ENCODE measurements around the gene RTN4R.

DNA sequence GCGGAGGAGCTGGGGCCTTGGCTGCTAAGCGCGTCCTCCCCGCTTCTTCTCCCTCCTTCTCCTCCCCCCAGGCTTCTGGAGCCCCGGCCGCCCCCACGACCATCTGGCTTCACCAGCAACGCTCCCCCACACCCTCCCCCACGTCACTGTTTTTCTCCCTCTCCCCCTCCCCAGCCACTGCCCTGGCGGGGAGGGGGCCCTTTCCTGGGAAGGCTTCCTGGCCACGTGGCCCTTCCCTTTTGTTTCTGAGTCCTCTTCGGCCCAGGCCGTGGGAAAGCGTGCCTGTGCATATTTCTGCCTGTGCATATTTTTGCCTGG, 27.7 kb downstream of the RTN4R start:
- TF ChIP-seq SP1 (IDR thresholded peaks at IDR 0.05), result no peak
- TF ChIP-seq TARDBP (IDR thresholded peaks at IDR 0.05), result no peak
- TF ChIP-seq SUZ12 (IDR thresholded peaks at IDR 0.05), result no peak

Data from HEK293T (cell line).